ENCODE results near the gene TMEM132D.

Gene TMEM132D

GRCh38 chr12:129310346-129310745, 593.5 kb downstream of the TMEM132D start:
- no peak overlapping the region for H3K9ac ChIP-seq (ENCODE audit: low read length)
- H3K9me3 ChIP-seq (ENCODE audit: low read length), result no peaks in the 10 kb centered on the region
- no peaks in the 10 kb centered on the region for H3K4me1 ChIP-seq (ENCODE audit: insufficient read depth, low read length)
- no peaks in the 10 kb centered on the region for H3K36me3 ChIP-seq (ENCODE audit: insufficient read depth, low read length)
- no peak overlapping the region for H3K4me3 ChIP-seq (ENCODE audit: low read depth in 1 of 2, low read length in 2 of 2)
- no peak overlapping the region for H3K27ac ChIP-seq (ENCODE audit: low read depth, low read length)
- H3K27me3 ChIP-seq (ENCODE audit: control insufficient read depth in 1 of 2, insufficient read depth in 2 of 2, low read length in 2 of 2), result no peaks in the 10 kb centered on the region

- Histone ChIP-seq H3K27me3 (ENCODE audit: control insufficient read depth in 1 of 2, insufficient read depth in 2 of 2, low read length in 2 of 2) (no peaks in the 10 kb centered on the region), H3K9me3 (ENCODE audit: low read length) (no peaks in the 10 kb centered on the region), H3K4me1 (ENCODE audit: insufficient read depth, low read length) (no peaks in the 10 kb centered on the region), H3K9ac (ENCODE audit: low read length) (no peak overlapping the region), H3K36me3 (ENCODE audit: insufficient read depth, low read length) (no peaks in the 10 kb centered on the region), H3K4me3 (ENCODE audit: low read depth in 1 of 2, low read length in 2 of 2) (no peak overlapping the region), H3K27ac (ENCODE audit: low read depth, low read length) (no peak overlapping the region)
Measured at GRCh38 chr12:129305851-129306250, 598.0 kb downstream of the TMEM132D start.

GRCh38 chr12:129304529-129304928, 599.3 kb downstream of the TMEM132D start:
- Histone ChIP-seq H3K27me3 (ENCODE audit: control insufficient read depth in 1 of 2, insufficient read depth in 2 of 2, low read length in 2 of 2) (no peaks in the 10 kb centered on the region), H3K4me3 (ENCODE audit: low read depth in 1 of 2, low read length in 2 of 2) (no peak overlapping the region), H3K9me3 (ENCODE audit: low read length) (no peaks in the 10 kb centered on the region), H3K27ac (ENCODE audit: low read depth, low read length) (no peak overlapping the region), H3K9ac (ENCODE audit: low read length) (no peak overlapping the region), H3K4me1 (ENCODE audit: insufficient read depth, low read length) (no peaks in the 10 kb centered on the region), H3K36me3 (ENCODE audit: insufficient read depth, low read length) (no peaks in the 10 kb centered on the region)

- Histone ChIP-seq H3K4me3 (ENCODE audit: low read depth in 1 of 2, low read length in 2 of 2) (no peak overlapping the region), H3K27ac (ENCODE audit: low read depth, low read length) (no peak overlapping the region), H3K27me3 (ENCODE audit: control insufficient read depth in 1 of 2, insufficient read depth in 2 of 2, low read length in 2 of 2) (no peaks in the 10 kb centered on the region), H3K36me3 (ENCODE audit: insufficient read depth, low read length) (no peaks in the 10 kb centered on the region), H3K9ac (ENCODE audit: low read length) (no peak overlapping the region), H3K9me3 (ENCODE audit: low read length) (no peaks in the 10 kb centered on the region), H3K4me1 (ENCODE audit: insufficient read depth, low read length) (no peaks in the 10 kb centered on the region)
Measured at GRCh38 chr12:129300011-129300410, 603.8 kb downstream of the TMEM132D start.

- H3K27ac ChIP-seq (ENCODE audit: low read depth, low read length), result no peak overlapping the region
- no peaks in the 10 kb centered on the region for H3K9me3 ChIP-seq (ENCODE audit: low read length)
- no peak overlapping the region for H3K4me3 ChIP-seq (ENCODE audit: low read depth in 1 of 2, low read length in 2 of 2)
- H3K4me1 ChIP-seq (ENCODE audit: insufficient read depth, low read length), result no peaks in the 10 kb centered on the region
- no peak overlapping the region for H3K9ac ChIP-seq (ENCODE audit: low read length)
- no peaks in the 10 kb centered on the region for H3K27me3 ChIP-seq (ENCODE audit: control insufficient read depth in 1 of 2, insufficient read depth in 2 of 2, low read length in 2 of 2)
- H3K36me3 ChIP-seq (ENCODE audit: insufficient read depth, low read length), result no peaks in the 10 kb centered on the region
Measured at GRCh38 chr12:129298921-129299320, 604.9 kb downstream of the TMEM132D start.

- no peak overlapping the region for H3K4me3 ChIP-seq (ENCODE audit: low read depth in 1 of 2, low read length in 2 of 2)
- H3K9ac ChIP-seq (ENCODE audit: low read length), result no peak overlapping the region
- H3K36me3 ChIP-seq (ENCODE audit: insufficient read depth, low read length), result no peaks in the 10 kb centered on the region
- no peaks in the 10 kb centered on the region for H3K9me3 ChIP-seq (ENCODE audit: low read length)
- no peaks in the 10 kb centered on the region for H3K27me3 ChIP-seq (ENCODE audit: control insufficient read depth in 1 of 2, insufficient read depth in 2 of 2, low read length in 2 of 2)
- no peak overlapping the region for H3K27ac ChIP-seq (ENCODE audit: low read depth, low read length)
- H3K4me1 ChIP-seq (ENCODE audit: insufficient read depth, low read length), result no peaks in the 10 kb centered on the region
Measured at GRCh38 chr12:129296671-129297070, 607.2 kb downstream of the TMEM132D start.

GRCh38 chr12:129294868-129295267, 609.0 kb downstream of the TMEM132D start:
- Histone ChIP-seq H3K9me3 (ENCODE audit: low read length) (no peaks in the 10 kb centered on the region), H3K36me3 (ENCODE audit: insufficient read depth, low read length) (no peaks in the 10 kb centered on the region), H3K27me3 (ENCODE audit: control insufficient read depth in 1 of 2, insufficient read depth in 2 of 2, low read length in 2 of 2) (no peaks in the 10 kb centered on the region), H3K4me3 (ENCODE audit: low read depth in 1 of 2, low read length in 2 of 2) (no peak overlapping the region), H3K9ac (ENCODE audit: low read length) (no peak overlapping the region), H3K4me1 (ENCODE audit: insufficient read depth, low read length) (no peaks in the 10 kb centered on the region), H3K27ac (ENCODE audit: low read depth, low read length) (no peak overlapping the region)

- H3K4me3 ChIP-seq (ENCODE audit: low read depth in 1 of 2, low read length in 2 of 2), result no peak overlapping the region
- H3K9ac ChIP-seq (ENCODE audit: low read length), result no peak overlapping the region
- no peaks in the 10 kb centered on the region for H3K4me1 ChIP-seq (ENCODE audit: insufficient read depth, low read length)
- H3K9me3 ChIP-seq (ENCODE audit: low read length), result no peaks in the 10 kb centered on the region
- H3K36me3 ChIP-seq (ENCODE audit: insufficient read depth, low read length), result no peaks in the 10 kb centered on the region
- no peaks in the 10 kb centered on the region for H3K27me3 ChIP-seq (ENCODE audit: control insufficient read depth in 1 of 2, insufficient read depth in 2 of 2, low read length in 2 of 2)
- no peak overlapping the region for H3K27ac ChIP-seq (ENCODE audit: low read depth, low read length)
Measured at GRCh38 chr12:129279771-129280170, 624.1 kb downstream of the TMEM132D start.

GRCh38 chr12:129276361-129277060, 627.3 kb downstream of the TMEM132D start:
- Histone ChIP-seq H3K9ac (ENCODE audit: low read length) (no peak overlapping the region), H3K36me3 (ENCODE audit: insufficient read depth, low read length) (no peaks in the 10 kb centered on the region), H3K27me3 (ENCODE audit: control insufficient read depth in 1 of 2, insufficient read depth in 2 of 2, low read length in 2 of 2) (no peaks in the 10 kb centered on the region), H3K4me3 (ENCODE audit: low read depth in 1 of 2, low read length in 2 of 2) (no peak overlapping the region), H3K27ac (ENCODE audit: low read depth, low read length) (no peak overlapping the region), H3K4me1 (ENCODE audit: insufficient read depth, low read length) (no peaks in the 10 kb centered on the region), H3K9me3 (ENCODE audit: low read length) (no peaks in the 10 kb centered on the region)

- H3K9ac ChIP-seq (ENCODE audit: low read length), result no peak overlapping the region
- H3K9me3 ChIP-seq (ENCODE audit: low read length), result no peaks in the 10 kb centered on the region
- no peaks in the 10 kb centered on the region for H3K36me3 ChIP-seq (ENCODE audit: insufficient read depth, low read length)
- H3K27me3 ChIP-seq (ENCODE audit: control insufficient read depth in 1 of 2, insufficient read depth in 2 of 2, low read length in 2 of 2), result no peaks in the 10 kb centered on the region
- no peaks in the 10 kb centered on the region for H3K4me1 ChIP-seq (ENCODE audit: insufficient read depth, low read length)
- H3K27ac ChIP-seq (ENCODE audit: low read depth, low read length), result no peak overlapping the region
- no peak overlapping the region for H3K4me3 ChIP-seq (ENCODE audit: low read depth in 1 of 2, low read length in 2 of 2)
Measured at GRCh38 chr12:129269756-129270495, 633.9 kb downstream of the TMEM132D start.

- no peaks in the 10 kb centered on the region for H3K36me3 ChIP-seq (ENCODE audit: insufficient read depth, low read length)
- H3K9ac ChIP-seq (ENCODE audit: low read length), result no peak overlapping the region
- no peak overlapping the region for H3K27ac ChIP-seq (ENCODE audit: low read depth, low read length)
- no peaks in the 10 kb centered on the region for H3K27me3 ChIP-seq (ENCODE audit: control insufficient read depth in 1 of 2, insufficient read depth in 2 of 2, low read length in 2 of 2)
- H3K9me3 ChIP-seq (ENCODE audit: low read length), result no peaks in the 10 kb centered on the region
- no peaks in the 10 kb centered on the region for H3K4me1 ChIP-seq (ENCODE audit: insufficient read depth, low read length)
- no peak overlapping the region for H3K4me3 ChIP-seq (ENCODE audit: low read depth in 1 of 2, low read length in 2 of 2)
Measured at GRCh38 chr12:129258781-129259318, 645.0 kb downstream of the TMEM132D start.
